Measurements from ENCODE around the gene FMN1.
A peak's percentile ranks its signal among the peaks of the same experiment; 100 is the strongest.

The FMN1 gene

GRCh38 chr15:33194704-33195670, at the start of gene FMN1:
Gene FMN1, minus strand, starts transcription at chr15:33194714. Its CDS starts 39,800 bp downstream, at chr15:33154914.
- peak; percentile 90 for DNase-seq

DNA sequence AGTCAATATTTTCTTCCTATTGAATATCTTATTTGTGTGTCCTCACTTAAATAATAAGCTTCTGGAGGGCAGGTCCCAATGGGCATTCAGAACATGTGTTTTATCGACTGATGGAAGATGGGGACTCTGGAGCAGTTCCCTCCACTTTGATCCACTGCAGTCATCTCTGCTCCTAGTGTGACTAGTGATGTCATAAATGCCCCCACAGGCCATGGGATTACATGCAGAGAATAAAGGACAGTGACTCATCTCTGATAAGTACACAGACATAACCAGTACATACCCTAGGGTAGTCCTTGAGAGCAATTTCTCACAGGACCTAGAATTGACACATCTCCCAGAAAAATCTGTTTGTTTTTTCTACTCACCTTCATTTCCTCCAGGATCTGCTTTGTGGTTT, 49.4 kb upstream of the FMN1 start:
- DNase-seq: no peak

DNA sequence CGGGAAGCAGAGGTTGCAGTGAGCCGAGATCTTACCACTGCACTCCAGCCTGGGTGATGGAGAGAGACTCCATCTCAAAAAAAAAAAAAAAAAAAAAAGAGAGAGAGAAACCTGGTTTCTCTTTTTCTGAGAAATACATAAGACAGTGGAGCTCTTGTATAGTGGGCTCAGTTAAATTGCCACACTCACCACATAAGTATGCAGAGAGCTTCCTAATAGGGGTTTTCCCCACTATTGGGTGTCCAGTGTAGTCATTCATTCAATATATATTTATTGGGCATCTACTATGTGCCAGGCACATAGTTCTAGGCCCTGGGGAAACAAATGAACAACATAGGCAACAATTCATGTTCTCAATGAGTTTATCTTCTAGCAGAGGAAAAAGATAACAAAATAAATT, 48.9 kb upstream of the FMN1 start:
- DNase-seq: no peak

- DNase-seq: no peak
Measured at GRCh38 chr15:33242669-33243191, 48.2 kb upstream of the FMN1 start.

DNA sequence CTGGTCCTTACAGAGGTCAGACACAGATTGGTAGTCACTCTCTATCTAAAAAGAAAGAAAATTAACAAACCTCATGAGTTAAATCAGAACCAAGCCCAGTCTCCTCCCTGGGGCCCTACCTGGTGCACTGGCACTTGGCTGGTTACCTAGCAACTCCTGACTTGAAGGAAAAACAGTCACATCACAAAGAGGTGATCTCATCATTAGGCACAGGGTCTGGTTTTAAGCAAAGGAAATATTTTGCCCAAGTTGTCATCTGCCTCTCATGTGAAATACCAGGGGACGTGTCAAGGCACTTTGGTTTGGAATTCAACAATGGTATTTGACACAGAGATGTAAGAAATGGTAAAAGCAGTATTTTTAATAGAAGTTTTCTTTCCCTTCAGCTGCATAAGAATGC, 47.7 kb upstream of the FMN1 start:
- DNase-seq: no peak

- no peak for DNase-seq
Measured at GRCh38 chr15:33236841-33237509, 42.5 kb upstream of the FMN1 start.

GRCh38 chr15:33234020-33234461, 39.5 kb upstream of the FMN1 start:
- no peak for DNase-seq

GRCh38 chr15:33226559-33227181, 32.2 kb upstream of the FMN1 start:
- DNase-seq: peak; percentile 59

DNA sequence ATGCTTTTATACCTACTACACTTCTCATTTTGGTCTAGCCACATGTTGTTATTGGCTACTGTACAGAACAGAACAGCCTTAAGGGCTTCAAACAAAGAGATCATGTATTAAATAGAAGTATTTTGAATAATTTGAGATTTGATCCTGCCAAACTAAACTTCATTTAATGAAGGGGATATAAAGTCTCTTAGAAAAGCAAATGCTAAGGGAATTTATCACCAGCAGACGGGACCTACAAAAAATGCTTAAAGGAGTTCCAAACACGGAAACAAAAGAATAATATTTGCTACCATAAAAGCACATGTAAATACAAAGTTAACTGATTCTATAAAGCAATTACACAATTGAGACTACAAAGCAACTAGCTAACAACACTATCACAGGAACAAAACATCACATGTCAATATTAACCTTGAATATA, 23.6 kb upstream of the FMN1 start:
- no peak for DNase-seq

GRCh38 chr15:33215941-33216872, 21.7 kb upstream of the FMN1 start:
- DNase-seq: no peak

DNA sequence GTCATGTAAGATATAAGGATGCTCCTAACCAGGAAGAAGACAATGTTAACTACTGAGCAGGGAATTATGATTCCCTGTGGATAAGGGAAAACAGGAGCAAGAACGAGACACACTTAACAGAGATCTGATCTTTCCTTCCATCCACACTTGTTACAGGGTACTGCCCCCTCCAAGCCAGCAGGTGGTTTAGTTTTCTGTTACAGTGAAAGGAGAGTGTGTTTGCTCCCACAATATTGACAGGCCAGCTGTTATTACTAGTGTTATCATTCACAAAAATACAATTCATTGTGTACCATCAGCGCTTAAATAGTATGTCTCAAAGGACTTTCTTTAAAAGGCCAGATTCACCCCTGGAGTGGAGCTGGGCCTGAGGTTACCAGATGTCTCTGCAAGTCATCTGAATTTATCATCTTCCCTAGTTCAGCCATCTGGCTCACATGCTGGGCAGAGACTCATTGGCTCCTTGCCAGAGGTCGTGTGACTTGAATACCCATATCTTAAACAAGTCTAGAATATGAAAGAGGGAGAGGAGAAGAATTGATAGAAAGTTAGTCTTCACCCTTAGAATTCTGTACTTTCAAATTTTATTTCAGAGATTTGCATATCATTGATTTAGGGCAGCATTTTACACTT, 16.8 kb upstream of the FMN1 start:
- DNase-seq: no peak

- no peak for DNase-seq
Measured at GRCh38 chr15:33209575-33210481, 15.3 kb upstream of the FMN1 start.

GRCh38 chr15:33207646-33208045, 13.1 kb upstream of the FMN1 start:
- no peak for DNase-seq

DNA sequence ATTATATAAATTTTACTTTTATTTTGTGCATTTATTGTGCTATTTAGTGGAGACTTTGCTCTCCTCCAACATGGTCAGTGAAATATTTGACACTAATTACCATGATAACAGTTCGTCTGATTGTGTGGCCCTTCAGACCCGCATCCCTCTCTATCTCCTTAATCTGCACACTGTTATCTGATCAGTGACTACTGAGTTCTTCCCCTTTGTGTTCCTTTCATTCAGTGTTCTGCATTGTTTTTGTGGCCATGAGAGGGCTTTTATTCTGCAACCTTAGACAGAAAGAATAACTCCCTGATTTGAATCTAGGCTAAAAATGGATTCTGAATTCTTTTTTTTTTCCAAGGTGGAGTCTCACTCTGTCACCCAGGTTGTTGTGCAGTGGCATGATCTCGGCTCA, 11.9 kb upstream of the FMN1 start:
- DNase-seq: no peak

DNA sequence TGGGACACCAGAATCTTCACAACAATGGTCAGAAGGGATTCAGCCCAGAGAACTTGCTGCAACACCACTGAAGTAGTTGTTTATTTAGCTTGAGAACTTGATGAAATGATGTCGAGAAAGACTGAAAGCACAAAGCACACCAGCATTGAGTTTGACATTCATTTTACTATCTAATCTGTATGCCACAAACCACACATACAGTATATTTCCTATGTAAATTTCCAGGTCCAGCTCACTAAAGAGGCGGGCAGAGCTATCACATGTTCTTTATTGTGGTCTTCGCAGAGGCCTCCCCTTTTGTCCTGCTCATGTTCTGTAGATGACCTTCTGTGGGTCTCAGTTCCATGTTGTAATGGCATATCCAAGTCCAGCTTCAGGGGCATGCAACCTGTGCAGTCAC, 10.4 kb upstream of the FMN1 start:
- no peak for DNase-seq

GRCh38 chr15:33204087-33204486, 9.6 kb upstream of the FMN1 start:
- DNase-seq: no peak

DNA sequence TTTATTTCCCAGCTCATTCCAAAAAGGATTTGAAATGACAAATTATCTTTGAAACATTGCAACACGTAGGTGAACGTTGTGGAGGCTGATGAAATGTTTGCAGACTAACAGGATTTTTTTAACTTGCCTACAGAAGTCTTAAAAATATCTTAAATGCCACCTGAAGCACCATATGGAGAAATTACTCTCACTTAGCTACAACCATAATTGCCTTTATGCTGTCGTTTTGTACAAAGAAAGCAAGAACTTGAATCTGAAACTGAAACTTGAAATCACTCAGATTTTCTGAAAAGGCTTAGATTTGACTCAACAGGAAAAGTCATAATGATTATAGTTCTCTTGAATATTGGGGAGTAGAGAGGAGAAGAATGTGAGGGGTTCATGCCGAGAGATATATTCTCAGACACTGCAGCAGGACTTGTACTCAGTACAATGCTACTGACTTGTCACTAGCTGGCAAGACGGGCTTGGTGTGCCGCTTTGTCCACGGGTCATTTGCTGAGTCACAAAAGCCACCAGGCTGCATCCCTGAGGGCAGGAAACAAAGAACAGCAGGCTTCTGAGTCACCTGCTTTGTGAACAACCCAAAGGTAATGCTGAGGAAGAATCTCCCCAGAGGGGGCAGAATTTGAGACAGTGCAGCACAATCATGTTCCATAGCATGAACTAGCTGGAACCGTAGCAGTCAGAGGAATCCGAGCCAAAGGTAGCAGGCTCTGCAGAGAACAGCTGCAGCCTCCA, 7.1 kb upstream of the FMN1 start:
- DNase-seq: peak; percentile 50

DNA sequence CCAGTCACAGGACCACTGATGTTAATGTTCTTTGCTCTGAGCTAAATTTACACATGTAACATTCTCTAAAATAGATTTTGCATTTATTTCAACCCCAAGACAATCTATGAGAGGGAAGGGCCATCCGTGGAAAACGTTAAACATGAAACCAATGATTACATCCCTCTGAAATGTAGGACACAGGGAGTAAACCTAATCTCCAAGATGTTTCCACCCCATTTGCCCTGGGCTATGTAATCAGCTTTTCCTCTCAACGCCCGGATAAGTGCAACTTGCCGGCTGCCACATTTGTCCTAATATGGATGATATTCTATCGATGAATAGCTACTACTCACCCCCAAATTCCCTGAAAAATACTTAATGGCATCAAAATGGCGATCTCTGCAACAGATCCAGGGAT, 6.4 kb upstream of the FMN1 start:
- DNase-seq: no peak

DNA sequence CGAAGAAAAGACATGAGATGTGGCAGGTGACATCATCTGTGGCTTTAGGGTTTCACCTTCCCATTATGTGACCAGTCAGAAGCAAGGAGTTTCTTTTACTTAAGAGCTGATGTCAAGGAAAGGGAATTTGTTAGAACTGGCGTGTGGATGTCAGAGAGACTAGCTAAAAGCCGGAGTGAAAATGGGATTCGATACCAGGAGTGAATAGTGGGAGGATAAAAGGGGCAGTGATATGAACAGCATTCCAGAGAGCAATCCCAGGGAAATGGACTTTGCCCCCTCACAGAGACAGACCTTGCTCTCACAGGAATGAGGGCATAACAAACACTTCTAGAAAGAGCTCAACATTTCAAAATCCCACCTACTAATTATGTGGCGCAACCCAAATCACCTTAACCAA, 5.9 kb upstream of the FMN1 start:
- no peak for DNase-seq

- DNase-seq: no peak
Measured at GRCh38 chr15:33198541-33198940, 4.0 kb upstream of the FMN1 start.

All from activated CD4-positive, alpha-beta T cell treated with anti-CD3 and anti-CD28 coated beads, Interleukin-2, amount 50 U/mL, for 1 hour (primary cell).